RCC 7860 (cell line): ENCODE results near the gene PPHLN1.
A peak's percentile ranks its signal among the peaks of the same experiment; 100 is the strongest.

Experiments
- DNase-seq: peaks from one replicate; pipeline ENCODE4 v3.0.0-alpha.2; 2015; ENCODE audit warnings: low spot score
- FAIRE-seq: peaks from 2 replicates; lab custom pipeline; 2012; peaks lifted over from hg19 to GRCh38; lab: Jason Lieb, UNC

PPHLN1 gene

GRCh38 chr12:42428850-42429249 is 102.9 kb downstream of the PPHLN1 start:
- FAIRE-seq = no peak
- DNase-seq = no peak

- FAIRE-seq = no peak
- DNase-seq = no peak
Measured at GRCh38 chr12:42432517-42433140, 106.7 kb downstream of the PPHLN1 start.

- FAIRE-seq (no peak), DNase-seq (no peak)
Measured at GRCh38 chr12:42440608-42441007, 114.6 kb downstream of the PPHLN1 start.

- DNase-seq (no peak), FAIRE-seq (no peak)
Measured at GRCh38 chr12:42442311-42442759, 116.4 kb downstream of the PPHLN1 start.

GRCh38 chr12:42442888-42443287 is 116.9 kb downstream of the PPHLN1 start:
- FAIRE-seq (no peak), DNase-seq (no peak)

GRCh38 chr12:42444192-42444943 is 118.4 kb downstream of the PPHLN1 start:
- no peak for FAIRE-seq

GRCh38 chr12:42445891-42446290 is 119.9 kb downstream of the PPHLN1 start:
- DNase-seq (no peak), FAIRE-seq (no peak)

More at GRCh38 chr12:42444192-42444943, 118.4 kb downstream of the PPHLN1 start:
- DNase-seq = no peak

- DNase-seq (no peak), FAIRE-seq (no peak)
Measured at GRCh38 chr12:42446761-42447160, 120.8 kb downstream of the PPHLN1 start.

GRCh38 chr12:42447371-42447786 is 121.4 kb downstream of the PPHLN1 start:
- DNase-seq (no peak), FAIRE-seq (no peak)

GRCh38 chr12:42448841-42449240 is 122.9 kb downstream of the PPHLN1 start:
- FAIRE-seq = no peak
- DNase-seq = peak; percentile 54

GRCh38 chr12:42450248-42450647 is 124.3 kb downstream of the PPHLN1 start:
- DNase-seq = peak; percentile 53
- FAIRE-seq = no peak

GRCh38 chr12:42458575-42458974 is 132.6 kb downstream of the PPHLN1 start:
- FAIRE-seq (no peak), DNase-seq (no peak)

- FAIRE-seq (no peak), DNase-seq (no peak)
Measured at GRCh38 chr12:42459336-42459847, 133.4 kb downstream of the PPHLN1 start.

GRCh38 chr12:42462486-42462885 is 136.5 kb downstream of the PPHLN1 start:
- FAIRE-seq (no peak), DNase-seq (no peak)

- FAIRE-seq (no peak), DNase-seq (no peak)
Measured at GRCh38 chr12:42463671-42464070, 137.7 kb downstream of the PPHLN1 start.

- FAIRE-seq (no peak), DNase-seq (no peak)
Measured at GRCh38 chr12:42468341-42468821, 142.4 kb downstream of the PPHLN1 start.

- FAIRE-seq = no peak
Measured at GRCh38 chr12:42468921-42469320, 143.0 kb downstream of the PPHLN1 start.

GRCh38 chr12:42469355-42470175 is 143.6 kb downstream of the PPHLN1 start:
- no peak for DNase-seq
- no peak for FAIRE-seq

More at GRCh38 chr12:42468921-42469320, 143.0 kb downstream of the PPHLN1 start:
- DNase-seq = no peak

- DNase-seq = no peak
- no peak for FAIRE-seq
Measured at GRCh38 chr12:42472376-42472775, 146.4 kb downstream of the PPHLN1 start.

GRCh38 chr12:42473130-42473529 is 147.2 kb downstream of the PPHLN1 start:
- FAIRE-seq = peak; percentile 41
- DNase-seq = peak; percentile 43

- DNase-seq = no peak
- no peak for FAIRE-seq
Measured at GRCh38 chr12:42473561-42473960, 147.6 kb downstream of the PPHLN1 start.
